HEK293 (cell line): Measurements from ENCODE around the gene SPRN.
A peak's percentile ranks its signal among the peaks of the same experiment; 100 is the strongest.
"Not testable (repeated sequence)": the region's sequence is repeated elsewhere in the genome, so short reads cannot be mapped to it uniquely, and the experiment has no call there.

ENCODE experiments used
- CTCF ChIA-PET: fragments of 350-600 bp; formaldehyde crosslinking; extraction: SDS; loops from one replicate; lab custom pipeline; 2021; ENCODE audit warnings: antibody characterized with exemption; lab: Yijun Ruan, JAX
- POLR2A ChIA-PET: fragments of 300-600 bp; formaldehyde crosslinking; extraction: SDS; loops from one replicate; lab custom pipeline; 2020; ENCODE audit warnings: antibody characterized with exemption, inconsistent platforms; lab: Yijun Ruan, JAX
- H3K27ac ChIP-seq: fragments of 200-500 bp; sonication (Bioruptor generic); 2 replicates; pipeline ENCODE4 v1.5.1; 2014; ENCODE audit warnings: low read depth, low read length, control low read depth, inconsistent platforms; ENCODE audit errors: extremely low read depth
- H3K36me3 ChIP-seq, 2 experiments: fragments of 200-500 bp in 1 of 2; sonication (Bioruptor generic) in 1 of 2; 1 replicate in 1 of 2; 2 replicates in 1 of 2; pipeline ENCODE4 v1.5.1; 2014 to 2017; ENCODE audit warnings: inconsistent platforms in 2 of 2, low read length in 2 of 2; ENCODE audit not compliant: control insufficient read depth in 2 of 2, insufficient read depth in 1 of 2
- H3K4me1 ChIP-seq: fragments of 200-500 bp; sonication (Bioruptor generic); 2 replicates; pipeline ENCODE4 v1.5.1; 2014; ENCODE audit warnings: mild to moderate bottlenecking, low read length, inconsistent platforms; ENCODE audit not compliant: control insufficient read depth, insufficient read depth
- H3K4me3 ChIP-seq: 2 replicates; pipeline ENCODE4 v1.5.1; 2011; ENCODE audit warnings: low read depth, mild to moderate bottlenecking, control low read depth, low read length, moderate library complexity
- H3K9me3 ChIP-seq: fragments of 200-500 bp; sonication (Bioruptor generic); 2 replicates; pipeline ENCODE4 v1.5.1; 2014; ENCODE audit warnings: low read depth, low read length, inconsistent platforms; ENCODE audit not compliant: control insufficient read depth, insufficient read depth
- BCL11B ChIP-seq: fragments of 450-650 bp; formaldehyde crosslinking; IDR thresholded peaks from 2 replicates; pipeline ENCODE4 v1.5.1; 2016; ENCODE audit warnings: low read depth, missing biosample characterization, missing genetic modification characterization
- IKZF3 ChIP-seq: fragments of 450-650 bp; IDR thresholded peaks from 2 replicates; pipeline ENCODE4 v1.5.0; 2018; ENCODE audit warnings: missing biosample characterization, mild to moderate bottlenecking, missing genetic modification characterization, moderate library complexity
- KLF16 ChIP-seq: fragments of 450-650 bp; formaldehyde crosslinking; IDR thresholded peaks from 2 replicates; pipeline ENCODE4 v1.5.1; 2017; ENCODE audit warnings: missing biosample characterization, missing genetic modification characterization
- KLF8 ChIP-seq: fragments of 450-650 bp; formaldehyde crosslinking; IDR thresholded peaks from 2 replicates; pipeline ENCODE4 v1.5.1; 2016; ENCODE audit warnings: missing biosample characterization, missing genetic modification characterization
- SP2 ChIP-seq: fragments of 450-650 bp; formaldehyde crosslinking; IDR thresholded peaks from 2 replicates; pipeline ENCODE4 v1.5.1; 2016; ENCODE audit warnings: missing biosample characterization, missing genetic modification characterization
- TCF7L2 ChIP-seq: IDR thresholded peaks from 2 replicates; pipeline ENCODE4 v1.6.1; 2011; ENCODE audit warnings: low read depth, mild to moderate bottlenecking, inconsistent platforms, low read length, moderate library complexity, borderline replicate concordance
- YY1 ChIP-seq: fragments of 450-650 bp; formaldehyde crosslinking; IDR thresholded peaks from 2 replicates; pipeline ENCODE4 v1.5.1; 2018; ENCODE audit warnings: missing biosample characterization, missing genetic modification characterization
- ZNF114 ChIP-seq: fragments of 450-650 bp; formaldehyde crosslinking; IDR thresholded peaks from 2 replicates; pipeline ENCODE4 v1.5.0; 2017; ENCODE audit warnings: missing biosample characterization, missing genetic modification characterization
- ZNF354C ChIP-seq: fragments of 450-650 bp; formaldehyde crosslinking; IDR thresholded peaks from 2 replicates; pipeline ENCODE4 v1.5.1; 2016; ENCODE audit warnings: missing biosample characterization, missing genetic modification characterization, low read depth, borderline replicate concordance
- ZNF423 ChIP-seq: fragments of 450-650 bp; formaldehyde crosslinking; IDR thresholded peaks from 2 replicates; pipeline ENCODE4 v1.5.1; 2016; ENCODE audit warnings: missing biosample characterization, missing genetic modification characterization
- ZNF600 ChIP-seq: fragments of 450-650 bp; formaldehyde crosslinking; IDR thresholded peaks from 2 replicates; pipeline ENCODE4 v1.5.1; 2016; ENCODE audit warnings: missing biosample characterization, missing genetic modification characterization
- ZNF76 ChIP-seq: fragments of 450-650 bp; formaldehyde crosslinking; IDR thresholded peaks from 2 replicates; pipeline ENCODE4; 2016; ENCODE audit warnings: low read depth, missing biosample characterization, missing genetic modification characterization, borderline replicate concordance
- ZXDB ChIP-seq: fragments of 450-650 bp; formaldehyde crosslinking; IDR thresholded peaks from 2 replicates; pipeline ENCODE4 v1.5.1; 2016; ENCODE audit warnings: missing biosample characterization, missing genetic modification characterization
- TF ChIP-seq, protein P1 (sequence below): fragments of 450-650 bp; formaldehyde crosslinking; conservative IDR thresholded peaks from 2 replicates; pipeline ENCODE4 v1.5.1; 2016; ENCODE audit warnings: low read depth, missing biosample characterization, missing genetic modification characterization
- TF ChIP-seq, protein P2 (sequence below): fragments of 450-650 bp; formaldehyde crosslinking; IDR thresholded peaks from 2 replicates; pipeline ENCODE4 v1.5.1; 2016; ENCODE audit warnings: missing biosample characterization, missing genetic modification characterization
- TF ChIP-seq, protein P3 (sequence below): fragments of 450-650 bp; formaldehyde crosslinking; IDR thresholded peaks from 2 replicates; pipeline ENCODE4 v1.5.1; 2016; ENCODE audit warnings: missing biosample characterization, missing genetic modification characterization

The SPRN gene

DNA sequence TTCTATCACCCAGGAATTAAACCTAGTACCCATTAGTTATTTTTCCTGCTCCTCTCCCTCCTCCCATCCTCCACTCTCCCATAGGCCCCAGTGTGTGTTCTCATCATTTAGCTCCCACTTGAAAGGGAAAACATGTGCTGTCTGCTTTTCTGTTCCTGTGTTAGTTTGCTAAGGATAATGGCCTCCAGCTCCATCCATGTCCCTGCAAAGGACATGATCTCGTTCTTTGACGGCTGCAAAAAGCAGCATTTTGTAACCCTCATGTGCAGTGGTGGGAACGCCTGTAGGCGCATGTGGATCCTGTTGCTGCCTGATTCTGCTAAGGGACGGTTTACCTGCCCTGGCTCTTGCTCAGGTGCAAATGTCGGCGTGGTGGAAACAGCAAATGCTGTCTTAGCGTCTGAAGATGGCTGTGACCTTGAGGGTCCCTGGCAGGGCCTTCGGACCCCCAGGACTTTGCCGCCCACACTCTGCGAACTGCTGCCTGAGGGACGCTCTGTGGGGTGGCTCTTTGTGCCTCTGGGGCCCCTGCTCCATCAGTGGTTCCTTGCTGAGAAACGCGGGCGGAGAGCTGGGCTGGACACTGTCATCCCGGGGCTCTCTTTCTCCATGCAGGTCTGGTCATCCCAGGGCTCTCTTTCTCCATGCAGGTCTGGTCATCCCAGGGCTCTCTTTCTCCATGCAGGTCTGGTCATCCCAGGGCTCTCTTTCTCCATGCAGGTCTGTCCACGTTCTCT is 36.0 kb downstream of the SPRN start (continued):
- no peak for TF ChIP-seq ZNF114 (tag by site-specific recombination)
- TF ChIP-seq ZXDB (tag by site-specific recombination), result peak; percentile 52; the same call in 1 of the 2 replicates
- no peak for TF ChIP-seq ZNF354C
- TF ChIP-seq TCF7L2, result no peak
- TF ChIP-seq, protein P1, sequence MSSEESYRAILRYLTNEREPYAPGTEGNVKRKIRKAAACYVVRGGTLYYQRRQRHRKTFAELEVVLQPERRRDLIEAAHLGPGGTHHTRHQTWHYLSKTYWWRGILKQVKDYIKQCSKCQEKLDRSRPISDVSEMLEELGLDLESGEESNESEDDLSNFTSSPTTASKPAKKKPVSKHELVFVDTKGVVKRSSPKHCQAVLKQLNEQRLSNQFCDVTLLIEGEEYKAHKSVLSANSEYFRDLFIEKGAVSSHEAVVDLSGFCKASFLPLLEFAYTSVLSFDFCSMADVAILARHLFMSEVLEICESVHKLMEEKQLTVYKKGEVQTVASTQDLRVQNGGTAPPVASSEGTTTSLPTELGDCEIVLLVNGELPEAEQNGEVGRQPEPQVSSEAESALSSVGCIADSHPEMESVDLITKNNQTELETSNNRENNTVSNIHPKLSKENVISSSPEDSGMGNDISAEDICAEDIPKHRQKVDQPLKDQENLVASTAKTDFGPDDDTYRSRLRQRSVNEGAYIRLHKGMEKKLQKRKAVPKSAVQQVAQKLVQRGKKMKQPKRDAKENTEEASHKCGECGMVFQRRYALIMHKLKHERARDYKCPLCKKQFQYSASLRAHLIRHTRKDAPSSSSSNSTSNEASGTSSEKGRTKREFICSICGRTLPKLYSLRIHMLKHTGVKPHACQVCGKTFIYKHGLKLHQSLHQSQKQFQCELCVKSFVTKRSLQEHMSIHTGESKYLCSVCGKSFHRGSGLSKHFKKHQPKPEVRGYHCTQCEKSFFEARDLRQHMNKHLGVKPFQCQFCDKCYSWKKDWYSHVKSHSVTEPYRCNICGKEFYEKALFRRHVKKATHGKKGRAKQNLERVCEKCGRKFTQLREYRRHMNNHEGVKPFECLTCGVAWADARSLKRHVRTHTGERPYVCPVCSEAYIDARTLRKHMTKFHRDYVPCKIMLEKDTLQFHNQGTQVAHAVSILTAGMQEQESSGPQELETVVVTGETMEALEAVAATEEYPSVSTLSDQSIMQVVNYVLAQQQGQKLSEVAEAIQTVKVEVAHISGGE (tag by site-specific recombination), result peak; percentile 99
- peak; percentile 36; the same call in 1 of the 2 replicates for TF ChIP-seq ZNF600 (tag by site-specific recombination)
- TF ChIP-seq IKZF3 (tag by site-specific recombination), result 0 out of 2 replicates have a peak, but pooled peaks have one; percentile 13
- TF ChIP-seq, protein P2, sequence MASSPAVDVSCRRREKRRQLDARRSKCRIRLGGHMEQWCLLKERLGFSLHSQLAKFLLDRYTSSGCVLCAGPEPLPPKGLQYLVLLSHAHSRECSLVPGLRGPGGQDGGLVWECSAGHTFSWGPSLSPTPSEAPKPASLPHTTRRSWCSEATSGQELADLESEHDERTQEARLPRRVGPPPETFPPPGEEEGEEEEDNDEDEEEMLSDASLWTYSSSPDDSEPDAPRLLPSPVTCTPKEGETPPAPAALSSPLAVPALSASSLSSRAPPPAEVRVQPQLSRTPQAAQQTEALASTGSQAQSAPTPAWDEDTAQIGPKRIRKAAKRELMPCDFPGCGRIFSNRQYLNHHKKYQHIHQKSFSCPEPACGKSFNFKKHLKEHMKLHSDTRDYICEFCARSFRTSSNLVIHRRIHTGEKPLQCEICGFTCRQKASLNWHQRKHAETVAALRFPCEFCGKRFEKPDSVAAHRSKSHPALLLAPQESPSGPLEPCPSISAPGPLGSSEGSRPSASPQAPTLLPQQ (tag by site-specific recombination), result peak; percentile 40; the same call in 1 of the 2 replicates
- peak; percentile 88 for TF ChIP-seq ZNF76 (tag by site-specific recombination)
- TF ChIP-seq ZNF423 (tag by site-specific recombination), result no peak
- TF ChIP-seq SP2 (tag by site-specific recombination), result peak; percentile 44
- TF ChIP-seq KLF8 (tag by site-specific recombination), result peak; percentile 57
- peak; percentile 76; the same call in 1 of the 2 replicates for TF ChIP-seq KLF16
- no peak for TF ChIP-seq BCL11B (tag by site-specific recombination)
- peak; percentile 79 for TF ChIP-seq YY1 (tag by site-specific recombination)
- TF ChIP-seq, protein P3, sequence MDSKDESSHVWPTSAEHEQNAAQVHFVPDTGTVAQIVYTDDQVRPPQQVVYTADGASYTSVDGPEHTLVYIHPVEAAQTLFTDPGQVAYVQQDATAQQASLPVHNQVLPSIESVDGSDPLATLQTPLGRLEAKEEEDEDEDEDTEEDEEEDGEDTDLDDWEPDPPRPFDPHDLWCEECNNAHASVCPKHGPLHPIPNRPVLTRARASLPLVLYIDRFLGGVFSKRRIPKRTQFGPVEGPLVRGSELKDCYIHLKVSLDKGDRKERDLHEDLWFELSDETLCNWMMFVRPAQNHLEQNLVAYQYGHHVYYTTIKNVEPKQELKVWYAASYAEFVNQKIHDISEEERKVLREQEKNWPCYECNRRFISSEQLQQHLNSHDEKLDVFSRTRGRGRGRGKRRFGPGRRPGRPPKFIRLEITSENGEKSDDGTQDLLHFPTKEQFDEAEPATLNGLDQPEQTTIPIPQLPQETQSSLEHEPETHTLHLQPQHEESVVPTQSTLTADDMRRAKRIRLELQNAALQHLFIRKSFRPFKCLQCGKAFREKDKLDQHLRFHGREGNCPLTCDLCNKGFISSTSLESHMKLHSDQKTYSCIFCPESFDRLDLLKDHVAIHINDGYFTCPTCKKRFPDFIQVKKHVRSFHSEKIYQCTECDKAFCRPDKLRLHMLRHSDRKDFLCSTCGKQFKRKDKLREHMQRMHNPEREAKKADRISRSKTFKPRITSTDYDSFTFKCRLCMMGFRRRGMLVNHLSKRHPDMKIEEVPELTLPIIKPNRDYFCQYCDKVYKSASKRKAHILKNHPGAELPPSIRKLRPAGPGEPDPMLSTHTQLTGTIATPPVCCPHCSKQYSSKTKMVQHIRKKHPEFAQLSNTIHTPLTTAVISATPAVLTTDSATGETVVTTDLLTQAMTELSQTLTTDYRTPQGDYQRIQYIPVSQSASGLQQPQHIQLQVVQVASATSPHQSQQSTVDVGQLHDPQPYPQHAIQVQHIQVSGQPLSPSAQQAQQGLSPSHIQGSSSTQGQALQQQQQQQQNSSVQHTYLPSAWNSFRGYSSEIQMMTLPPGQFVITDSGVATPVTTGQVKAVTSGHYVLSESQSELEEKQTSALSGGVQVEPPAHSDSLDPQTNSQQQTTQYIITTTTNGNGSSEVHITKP (tag by site-specific recombination), result 0 out of 2 replicates have a peak, but pooled peaks have one; percentile 15

DNA sequence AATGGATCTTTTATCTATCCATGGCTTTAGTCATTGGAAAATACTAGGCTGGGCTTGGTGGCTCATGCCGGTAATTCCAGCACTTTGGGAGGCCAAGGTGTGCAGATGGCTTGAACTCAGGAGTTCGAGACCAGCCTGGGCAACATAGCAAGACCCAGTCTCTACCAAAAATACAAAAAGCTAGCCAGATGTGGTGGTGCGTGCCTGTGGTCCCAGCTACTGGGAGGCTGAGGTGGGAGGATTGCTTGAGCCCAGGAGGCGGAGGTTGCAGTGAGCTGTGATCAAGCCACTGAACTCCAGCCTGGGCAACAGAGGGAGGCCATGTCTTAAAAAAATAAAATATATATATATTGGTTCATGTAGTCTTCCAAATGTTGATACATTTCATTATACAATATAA is 37.5 kb downstream of the SPRN start:
- CTCF ChIA-PET, result interaction anchor here (2.6 kb wide), 1 partner anchor 57 kb away, joined by 12 read pairs; no protein-coding TSS in a partner anchor
- POLR2A ChIA-PET, result not testable (repeated sequence)

More for the DNA sequence above, 37.5 kb downstream of the SPRN start:
- H3K36me3 ChIP-seq, H3K9me3 ChIP-seq, H3K27ac ChIP-seq, H3K4me3 ChIP-seq, H3K4me1 ChIP-seq: not testable (repeated sequence)
